GM10847 (cell line): Measurements from ENCODE around the gene YIPF5.

Source experiments
- POLR2A ChIP-seq: IDR thresholded peaks from 2 replicates; pipeline ENCODE4 v1.6.1; 2011; ENCODE audit not compliant: insufficient read length; ENCODE audit errors: extremely low read depth

Gene YIPF5

GRCh38 chr5:144142139-144142823, 28.2 kb downstream of the YIPF5 start:
- no peak for TF ChIP-seq POLR2A

GRCh38 chr5:144141585-144141984, 28.9 kb downstream of the YIPF5 start:
- TF ChIP-seq POLR2A: no peak

DNA sequence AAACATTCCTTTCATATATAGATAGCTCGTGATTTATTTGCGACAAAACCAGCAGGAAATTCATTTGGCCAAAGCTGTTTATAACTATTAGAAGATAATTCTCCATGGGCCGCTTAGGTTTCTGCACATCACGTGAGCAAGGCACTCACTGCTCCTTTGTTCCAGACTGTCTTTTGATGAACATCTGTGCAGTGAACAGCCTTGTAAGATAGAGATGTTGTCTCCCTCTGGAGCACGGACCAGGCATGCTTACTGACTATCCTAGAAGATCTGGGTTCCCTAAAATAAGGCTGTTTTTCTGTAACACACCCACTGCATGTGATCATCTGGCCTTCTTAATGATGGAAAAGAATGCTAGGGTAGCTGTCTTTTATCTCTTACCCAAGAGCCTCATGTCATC, 30.9 kb downstream of the YIPF5 start:
- TF ChIP-seq POLR2A: no peak

GRCh38 chr5:144135113-144135762, 35.2 kb downstream of the YIPF5 start:
- no peak for TF ChIP-seq POLR2A

DNA sequence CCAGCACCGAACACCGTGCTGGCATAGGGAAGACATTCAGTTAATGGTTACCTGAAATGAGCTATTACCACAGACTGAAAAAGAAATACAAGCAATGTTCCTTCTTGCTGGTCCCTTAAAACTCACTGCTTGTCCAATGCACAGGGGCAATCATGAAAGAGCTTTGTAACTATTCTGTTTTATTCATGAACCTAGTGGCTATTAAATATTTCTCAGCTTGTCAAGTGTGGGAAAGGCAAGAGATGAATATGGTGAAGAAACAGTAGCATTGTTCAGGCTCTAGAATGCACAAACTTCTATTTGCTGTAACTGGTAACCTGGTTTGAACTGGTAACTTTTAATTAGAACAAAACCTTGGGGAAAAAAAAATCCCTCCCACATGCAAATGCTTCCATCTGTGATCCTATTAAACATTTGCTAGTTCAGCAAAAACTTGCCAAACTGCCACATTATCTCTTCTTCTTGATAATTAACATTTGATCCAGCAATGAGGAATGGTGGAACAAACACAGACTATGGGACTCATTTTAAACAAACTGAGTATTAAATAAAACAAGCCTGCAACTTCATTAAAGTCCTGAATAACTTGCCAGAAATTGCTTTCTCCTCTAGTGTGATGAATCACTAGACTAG, 36.1 kb downstream of the YIPF5 start:
- TF ChIP-seq POLR2A: no peak

DNA sequence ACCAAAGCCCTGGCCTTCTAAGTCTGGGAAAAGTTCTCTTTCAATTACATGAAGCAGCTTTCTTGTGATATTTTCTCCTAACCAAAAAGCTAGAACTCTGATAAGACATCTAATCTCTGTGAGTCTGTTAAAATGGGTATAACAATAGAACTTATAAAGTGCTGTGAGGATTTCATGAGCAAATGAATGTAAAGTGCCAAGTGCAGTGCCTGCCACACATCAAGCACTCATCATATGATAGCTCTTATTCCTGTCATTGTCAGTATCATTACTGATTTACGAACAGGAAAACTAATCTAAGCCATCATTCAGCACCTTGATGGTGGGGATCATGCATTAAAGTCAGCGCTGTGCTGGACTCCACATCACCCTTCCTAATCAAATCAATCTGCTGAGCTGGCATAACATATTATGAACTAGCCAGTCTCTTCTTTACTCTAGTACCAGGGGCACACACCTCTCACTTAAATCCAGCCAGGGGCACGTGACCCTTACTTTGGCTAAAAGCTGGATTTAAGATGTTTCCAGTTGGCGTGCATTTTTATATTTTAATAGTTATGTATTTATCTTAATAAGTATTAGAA, 37.3 kb downstream of the YIPF5 start:
- no peak for TF ChIP-seq POLR2A

DNA sequence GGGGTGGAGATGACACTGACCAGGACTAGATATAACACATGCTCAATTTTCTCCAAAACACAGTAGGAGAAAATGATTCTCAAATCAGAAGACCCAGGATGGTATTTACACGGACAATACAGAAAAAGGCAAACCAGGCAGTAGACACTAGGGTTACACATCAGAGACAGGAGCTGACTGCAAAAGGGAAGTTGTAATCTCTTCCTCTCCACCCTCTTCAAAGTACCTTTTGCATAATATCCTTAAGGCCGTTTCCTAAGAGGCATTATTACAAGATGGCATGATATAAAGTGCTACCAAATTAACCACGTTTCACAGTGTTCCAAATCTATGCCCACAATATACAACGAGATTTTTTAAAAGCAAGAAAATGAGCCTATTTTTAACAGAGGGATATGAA, 39.2 kb downstream of the YIPF5 start:
- no peak for TF ChIP-seq POLR2A

- no peak for TF ChIP-seq POLR2A
Observed at GRCh38 chr5:144130306-144130705, 40.2 kb downstream of the YIPF5 start.

DNA sequence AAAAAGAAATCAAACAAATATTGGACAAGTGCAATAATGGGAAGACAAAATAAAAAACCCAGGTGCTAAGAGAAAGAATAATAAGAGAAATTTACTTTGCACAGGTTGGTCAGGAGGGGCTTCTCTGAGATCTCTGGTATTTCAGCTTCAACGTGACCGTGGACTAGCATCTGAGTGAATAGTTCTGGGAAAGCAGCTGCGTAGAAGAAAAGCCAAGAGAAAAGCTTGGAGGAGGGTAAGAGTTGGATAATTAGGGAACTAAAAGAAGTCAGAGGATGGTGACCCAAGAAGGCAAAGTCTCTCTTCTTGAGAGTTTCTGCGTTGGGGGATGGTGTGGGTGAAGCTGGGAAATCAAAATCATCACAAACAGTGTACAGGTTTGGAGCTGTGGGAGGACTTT, 41.6 kb downstream of the YIPF5 start:
- no peak for TF ChIP-seq POLR2A

DNA sequence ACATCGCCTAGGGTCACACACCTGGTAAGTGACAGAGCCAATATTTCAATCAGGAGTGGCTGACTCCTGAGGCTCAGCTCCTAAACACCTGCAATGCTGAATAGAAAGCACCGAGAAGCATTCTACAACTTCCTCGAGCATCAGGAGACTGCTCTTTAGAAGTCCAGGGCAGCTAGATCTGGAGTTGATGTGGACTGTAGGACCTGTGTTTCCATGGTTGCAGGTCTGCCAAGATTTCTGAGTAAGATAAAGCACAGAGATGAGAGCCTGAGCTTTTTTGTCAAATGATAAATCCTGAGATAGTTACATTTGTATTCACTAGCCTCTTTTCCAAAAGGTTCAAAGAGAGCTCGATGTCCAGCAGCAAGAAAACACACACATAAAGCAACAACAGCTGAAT, 43.8 kb downstream of the YIPF5 start:
- no peak for TF ChIP-seq POLR2A

DNA sequence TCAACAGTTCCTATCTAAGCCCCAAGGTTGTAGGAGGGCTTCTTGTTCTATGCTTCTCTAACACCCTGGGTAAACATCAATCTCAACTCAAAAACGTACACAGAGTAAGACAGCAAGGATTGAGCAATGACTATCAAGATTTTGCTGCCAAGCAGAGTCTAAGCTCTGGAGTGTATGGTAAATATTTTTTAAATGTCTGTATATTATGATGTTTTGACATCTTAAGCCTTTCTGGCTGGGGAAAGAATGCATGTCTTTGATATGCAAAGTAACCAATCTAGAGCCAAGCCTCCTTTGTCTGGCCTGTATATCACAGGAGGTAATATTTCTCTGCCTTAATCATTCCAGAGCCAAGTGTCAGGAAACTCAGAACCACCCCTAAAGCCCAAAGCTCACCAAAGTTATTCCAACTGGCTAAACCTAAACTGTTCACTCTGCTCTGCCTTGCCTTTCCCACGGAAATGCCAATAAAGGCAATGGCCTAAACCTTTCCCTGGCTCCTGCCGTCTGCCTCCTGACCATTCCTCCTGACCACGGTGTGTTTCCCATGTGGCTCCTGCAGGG, 45.2 kb downstream of the YIPF5 start:
- no peak for TF ChIP-seq POLR2A

GRCh38 chr5:144122641-144123040, 47.8 kb downstream of the YIPF5 start:
- no peak for TF ChIP-seq POLR2A

- TF ChIP-seq POLR2A: no peak
Observed at GRCh38 chr5:144122081-144122480, 48.4 kb downstream of the YIPF5 start.

DNA sequence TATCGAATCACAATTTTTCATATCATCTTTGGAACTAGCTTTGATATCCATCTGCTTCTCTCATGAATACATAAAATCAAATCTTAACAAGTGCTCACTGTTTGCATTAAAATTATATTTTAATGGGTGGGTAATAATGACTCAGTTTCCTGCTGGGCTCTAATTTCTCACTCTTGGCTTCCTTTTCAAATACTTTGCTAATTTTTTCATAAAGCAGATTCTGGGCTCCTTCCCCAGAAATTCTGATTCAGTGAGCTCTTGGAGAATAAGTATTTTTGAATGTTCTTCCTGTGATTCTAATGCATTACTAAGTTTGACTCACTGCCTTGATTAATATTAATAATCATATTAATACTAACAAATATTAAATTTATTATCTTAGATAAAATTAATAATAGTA, 48.9 kb downstream of the YIPF5 start:
- no peak for TF ChIP-seq POLR2A

DNA sequence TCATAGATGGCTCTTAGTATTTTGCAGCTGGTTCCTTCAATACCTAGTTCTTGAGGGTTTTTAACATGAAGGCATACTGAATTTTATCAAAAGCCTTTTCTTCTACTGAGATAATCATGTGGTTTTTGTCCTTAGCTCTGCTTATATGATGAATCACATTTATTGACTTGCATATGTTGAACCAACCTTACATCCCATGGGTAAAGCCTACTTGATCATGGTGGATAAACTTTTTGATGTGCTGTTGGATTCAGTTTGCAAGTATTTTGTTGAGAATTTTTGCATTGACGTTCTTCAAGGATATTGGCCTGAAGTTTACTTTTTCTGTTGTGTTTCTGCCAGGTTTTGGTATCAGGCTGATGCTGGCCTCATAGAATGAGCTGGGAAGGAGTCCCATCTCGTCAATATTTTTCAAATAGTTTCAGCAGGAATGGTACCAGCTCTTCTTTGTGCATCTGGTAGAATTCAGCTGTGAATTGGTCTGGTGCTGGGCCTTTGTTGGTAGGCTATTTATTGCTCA, 49.7 kb downstream of the YIPF5 start:
- no peak for TF ChIP-seq POLR2A

GRCh38 chr5:144117412-144117811, 53.0 kb downstream of the YIPF5 start:
- TF ChIP-seq POLR2A: no peak
